Measurements from ENCODE around the gene PIP. TPM values are rescaled to one million over a fixed set of nuclear protein-coding genes. Genes with fewer than 3 reads are reported as not detected.
"Not testable (repeated sequence)": the region's sequence is repeated elsewhere in the genome, so short reads cannot be mapped to it uniquely, and the experiment has no call there.

Gene PIP
- total RNA-seq, 1 donor from 2014 or later: not detected

DNA sequence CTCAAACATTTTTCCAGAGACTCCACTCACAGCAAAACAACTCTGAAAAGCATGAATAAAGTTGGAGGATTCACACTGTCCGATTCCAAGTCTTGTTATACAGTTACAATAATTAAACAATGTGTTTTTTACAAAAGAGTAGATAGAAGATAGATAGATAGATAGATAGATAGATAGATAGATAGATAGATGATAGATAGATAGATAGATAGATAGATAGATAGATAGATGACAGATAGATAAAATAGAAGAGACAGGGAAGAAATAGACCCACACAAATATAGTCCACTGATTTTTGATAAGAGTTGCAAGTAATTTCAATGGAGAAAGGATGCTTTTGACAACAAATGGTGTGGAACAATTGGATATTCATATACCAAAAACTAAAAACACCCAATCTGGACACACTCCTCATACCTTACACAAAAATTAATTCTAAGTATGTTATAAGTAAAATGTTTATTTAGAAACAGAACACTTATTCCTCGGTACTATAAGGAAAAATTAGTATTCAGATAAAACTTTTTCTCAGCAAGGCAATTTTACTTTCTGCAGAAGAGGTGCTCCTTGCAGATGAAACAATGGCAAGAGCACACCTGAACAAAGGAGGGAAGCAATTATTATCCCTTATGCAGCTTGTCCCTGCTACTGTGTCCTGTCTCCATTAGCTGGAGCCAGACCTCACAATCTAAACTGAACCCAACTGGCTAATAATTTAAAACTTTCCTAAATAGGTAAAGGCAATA lies 45.7 kb downstream of the PIP start:
- DNase-seq (ENCODE audit: low read depth, low spot score): no peak

DNA sequence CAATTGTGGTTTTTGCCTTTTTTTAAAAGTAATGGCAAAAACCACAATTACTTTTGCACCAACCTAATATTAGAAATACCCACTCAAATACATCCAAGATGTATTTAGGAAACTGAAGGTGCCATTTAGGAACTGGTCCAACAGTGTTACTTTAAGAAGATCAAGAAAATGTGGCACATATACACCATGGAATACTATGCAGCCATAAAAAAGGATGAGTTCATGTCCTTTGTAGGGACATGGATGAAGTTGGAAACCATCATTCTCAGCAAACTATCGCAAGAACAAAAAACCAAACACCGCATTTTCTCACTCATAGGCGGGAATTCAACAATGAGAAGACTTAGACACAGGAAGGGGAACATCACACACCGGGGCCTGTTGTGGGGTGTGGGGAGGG lies 48.9 kb downstream of the PIP start:
- not testable (repeated sequence) for DNase-seq (ENCODE audit: low read depth, low spot score)

DNA sequence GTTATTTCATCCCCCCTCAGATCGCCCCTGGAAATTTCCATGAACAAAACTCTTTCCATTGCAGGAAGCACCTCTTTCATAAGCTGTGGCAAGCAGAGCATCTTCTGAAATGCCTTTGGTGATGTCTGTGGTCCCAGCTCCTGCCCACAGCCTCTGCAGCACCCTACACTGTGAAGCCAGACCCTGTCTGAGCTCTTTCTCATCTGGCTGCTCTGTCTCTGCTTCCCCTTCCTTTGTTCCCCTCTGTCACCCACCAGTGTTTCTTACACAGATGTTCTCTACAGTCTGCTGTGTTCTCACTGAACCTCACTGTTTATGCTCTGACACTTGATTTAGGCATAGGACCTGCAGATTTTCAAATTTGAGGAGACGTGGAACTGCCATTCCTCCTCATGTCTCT lies 49.5 kb downstream of the PIP start:
- DNase-seq (ENCODE audit: low read depth, low spot score): no peak

DNA sequence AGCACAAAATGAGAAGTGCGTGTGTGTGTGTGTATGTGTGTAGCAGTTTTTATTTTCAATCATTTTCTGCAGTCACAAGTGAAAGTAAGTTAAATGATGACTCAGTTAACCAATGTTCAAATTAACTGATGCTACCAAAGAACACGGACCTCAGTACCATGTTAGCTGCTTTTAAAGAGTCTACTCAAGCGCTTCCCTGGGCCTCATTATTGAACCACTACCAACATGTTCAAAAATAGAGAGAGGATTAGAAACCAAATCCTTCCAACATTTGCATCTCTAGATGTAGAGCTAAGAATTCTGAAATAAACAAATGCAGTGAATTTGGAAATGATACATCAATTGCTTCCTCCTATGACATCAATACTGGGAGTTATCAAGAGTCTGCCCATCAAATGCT lies 51.1 kb downstream of the PIP start, which contains the start of gene TAS2R39:
Gene TAS2R39 (plus strand): TSS at position 396 of the 400 bp plus-strand sequence. CDS start 0 bp downstream, at position 396.
- DNase-seq (ENCODE audit: low read depth, low spot score): no peak

DNA sequence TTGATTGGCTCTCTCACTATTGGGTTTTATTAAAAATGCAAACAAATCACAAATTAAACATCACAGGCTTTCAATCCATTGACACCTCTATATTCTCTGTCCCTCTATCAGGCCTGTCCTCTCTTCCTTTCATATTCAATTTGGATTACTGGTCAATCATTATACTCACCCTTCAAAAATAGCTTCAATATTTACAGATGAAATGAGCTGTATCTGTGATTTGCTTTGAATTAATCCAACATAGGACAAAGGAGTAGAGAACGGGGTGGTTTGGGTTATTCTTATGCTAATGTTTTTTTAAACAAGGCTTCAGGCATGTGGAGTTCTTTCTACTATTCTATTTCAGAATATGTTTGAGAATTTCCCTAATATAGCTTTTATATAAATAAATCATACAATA lies 53.7 kb downstream of the PIP start:
- no peak for DNase-seq (ENCODE audit: low read depth, low spot score)

DNA sequence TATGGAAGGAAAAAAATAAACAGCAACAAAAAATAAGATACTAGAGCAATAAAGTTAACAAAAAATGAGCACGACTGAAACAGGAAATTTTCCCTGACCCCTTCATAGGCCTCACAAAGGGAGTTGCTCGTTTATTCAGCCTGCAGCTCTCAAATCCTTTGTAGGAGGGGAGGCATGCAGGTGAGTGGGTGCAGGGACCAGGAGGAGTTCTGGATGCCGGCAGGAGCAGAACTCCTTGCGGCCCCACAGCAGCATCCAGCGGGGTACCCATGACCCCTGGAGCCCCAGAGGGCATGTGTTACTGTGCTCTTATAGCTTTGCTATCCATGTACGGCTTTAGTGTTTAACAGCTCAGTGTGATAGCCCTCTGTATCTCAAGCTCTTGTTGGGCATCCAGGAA lies 57.1 kb downstream of the PIP start:
- DNase-seq (ENCODE audit: low read depth, low spot score): no peak

Other genes starting within 250 kb of the PIP start
- not detected in 2 replicates for gene TRPV6, start 246.3 kb upstream of the PIP start, total RNA-seq
- gene TRPV5, start 198.3 kb upstream of the PIP start, total RNA-seq: not detected in 2 replicates
- not detected in 2 replicates for gene LLCFC1, start 192.6 kb upstream of the PIP start, total RNA-seq
- gene KEL, start 169.7 kb upstream of the PIP start, total RNA-seq: not detected in 2 replicates
- not detected in 2 replicates for gene OR9A2, start 104.9 kb upstream of the PIP start, total RNA-seq
- gene OR6V1, start 79.7 kb upstream of the PIP start, total RNA-seq: not detected in 2 replicates
- not detected in 2 replicates for gene TAS2R39, start 51.3 kb downstream of the PIP start, total RNA-seq
- gene TAS2R40, start 90.0 kb downstream of the PIP start, total RNA-seq: not detected in 2 replicates
- gene GSTK1, start 131.4 kb downstream of the PIP start, total RNA-seq: 76.0 and 90.9 TPM in 2 replicates
- not detected in 2 replicates for gene TMEM139, start 152.9 kb downstream of the PIP start, total RNA-seq
- gene CASP2, start 156.3 kb downstream of the PIP start, total RNA-seq: 20.6 and 28.8 TPM in 2 replicates
- not detected in 2 replicates for gene CLCN1, start 184.0 kb downstream of the PIP start, total RNA-seq
- 1.2 and 1.5 TPM in 2 replicates for gene FAM131B, start 230.6 kb downstream of the PIP start, total RNA-seq
- gene ZYX, start 249.3 kb downstream of the PIP start, total RNA-seq: 33.5 and 37.9 TPM in 2 replicates